Activated naive CD4-positive, alpha-beta T cell treated with anti-CD3 and anti-CD28 coated beads for 36 hours (primary cell): Measurements from ENCODE around the gene RAB3GAP2. TPM values are rescaled to one million over a fixed set of nuclear protein-coding genes. Genes with fewer than 3 reads are reported as not detected.

Experiments
- CTCF ChIA-PET: fragments of 350-600 bp; sonication (Branson Sonifier 250); formaldehyde crosslinking; loops from one replicate; lab custom pipeline; 2021; ENCODE audit warnings: antibody characterized with exemption; lab: Charles Lee
- DNase-seq: peaks from one replicate; pipeline ENCODE4 v3.0.0-alpha.2; 2020
- H3K27ac Mint-ChIP-seq: one replicate; pipeline ENCODE4 v1.8.0; 2021; ENCODE audit warnings: mild to moderate bottlenecking, mixed read lengths
- H3K27me3 Mint-ChIP-seq: one replicate; pipeline ENCODE4 v1.8.0; 2021; ENCODE audit warnings: low read depth, mixed read lengths
- H3K36me3 Mint-ChIP-seq: one replicate; pipeline ENCODE4 v1.8.0; 2021; ENCODE audit warnings: low read depth, mixed read lengths
- H3K4me1 Mint-ChIP-seq: one replicate; pipeline ENCODE4 v1.8.0; 2021; ENCODE audit warnings: low read depth, mixed read lengths
- H3K4me3 Mint-ChIP-seq: one replicate; pipeline ENCODE4 v1.8.0; 2021; ENCODE audit warnings: mild to moderate bottlenecking, moderate library complexity, mixed read lengths
- H3K9me3 Mint-ChIP-seq: one replicate; pipeline ENCODE4 v1.8.0; 2021; ENCODE audit warnings: mixed read lengths
- intact Hi-C: fragments of 100-400 bp; cut with micrococcal nuclease; formaldehyde crosslinking; loops from one replicate; pipeline ENCODE4 v1.15.1; 2023
- total RNA-seq, 2 experiments: library from RNA; stranded (reverse); gene quantifications; one replicate each; pipeline ENCODE4 v1.2.3, GENCODE V29; 2021

Gene RAB3GAP2
- total RNA-seq, 2 experiments from 2014 or later, result 37.3 to 39.6 TPM

- DNase-seq, result no peak
- CTCF ChIA-PET, result interaction anchor here (1.3 kb wide), 1 partner anchor 34 kb away, joined by 3 read pairs; no protein-coding TSS in a partner anchor
- H3K4me3 Mint-ChIP-seq, result no peak overlapping the region
- H3K9me3 Mint-ChIP-seq, result no peaks in the 10 kb centered on the region
- H3K36me3 Mint-ChIP-seq, result peaks cover 35% of the 10 kb centered on the region
- no peak overlapping the region for H3K27ac Mint-ChIP-seq
- peaks cover 2% of the 10 kb centered on the region for H3K4me1 Mint-ChIP-seq
- H3K27me3 Mint-ChIP-seq, result no peaks in the 10 kb centered on the region
- intact Hi-C loops, result no loop called here
Observed at GRCh38 chr1:220156620-220157146, 115.6 kb downstream of the RAB3GAP2 start.

GRCh38 chr1:220153147-220153546 lies 119.1 kb downstream of the RAB3GAP2 start:
- intact Hi-C loops, result no loop called here
- Mint-ChIP-seq H3K4me1 (peaks cover 2% of the 10 kb centered on the region), H3K27me3 (no peaks in the 10 kb centered on the region), H3K27ac (no peak overlapping the region), H3K9me3 (no peaks in the 10 kb centered on the region), H3K36me3 (peaks cover 30% of the 10 kb centered on the region), H3K4me3 (no peak overlapping the region)
- CTCF ChIA-PET, result interaction anchor here (0.5 to 1.0 kb wide), 3 partner anchors 38 to 621 kb away, joined by 3 to 5 read pairs (median 3); no protein-coding TSS in a partner anchor
- DNase-seq, result no peak

GRCh38 chr1:220151454-220151853 lies 120.8 kb downstream of the RAB3GAP2 start:
- intact Hi-C loops, result no loop called here
- DNase-seq, result no peak
- CTCF ChIA-PET, result interaction anchor here (1.3 kb wide), 1 partner anchor 36 kb away, joined by 3 read pairs; no protein-coding TSS in a partner anchor

DNA sequence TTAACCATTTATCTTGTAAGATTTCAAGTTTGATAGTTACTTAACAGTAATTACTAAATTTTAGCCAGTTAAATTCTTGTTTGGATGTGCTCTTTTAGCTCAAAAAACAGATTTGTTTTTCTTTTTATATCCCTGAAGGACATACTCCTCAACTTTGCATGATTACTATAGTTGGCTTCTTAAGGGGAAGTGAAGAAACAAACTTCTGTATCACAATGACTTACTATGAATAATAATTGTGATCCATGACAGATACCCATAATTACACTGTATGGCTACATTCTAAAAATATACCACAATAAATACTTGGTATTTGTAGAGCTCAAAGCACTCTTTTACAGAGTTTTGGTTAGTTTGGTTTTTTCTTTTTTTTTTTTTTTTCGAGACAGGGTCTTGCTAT lies 122.5 kb downstream of the RAB3GAP2 start:
- CTCF ChIA-PET, result no interaction called here
- H3K4me3 Mint-ChIP-seq, result no peak overlapping the region
- H3K27ac Mint-ChIP-seq, result no peak overlapping the region
- intact Hi-C loops, result no loop called here
- H3K9me3 Mint-ChIP-seq, result no peaks in the 10 kb centered on the region
- peaks cover 16% of the 10 kb centered on the region for H3K36me3 Mint-ChIP-seq
- no peak for DNase-seq
- H3K27me3 Mint-ChIP-seq, result no peaks in the 10 kb centered on the region
- peaks cover 7% of the 10 kb centered on the region for H3K4me1 Mint-ChIP-seq

More at GRCh38 chr1:220151454-220151853, 120.8 kb downstream of the RAB3GAP2 start:
- no peaks in the 10 kb centered on the region for H3K9me3 Mint-ChIP-seq
- peaks cover 20% of the 10 kb centered on the region for H3K36me3 Mint-ChIP-seq
- no peaks in the 10 kb centered on the region for H3K4me1 Mint-ChIP-seq
- H3K27me3 Mint-ChIP-seq, result no peaks in the 10 kb centered on the region
- H3K27ac Mint-ChIP-seq, result no peak overlapping the region
- no peak overlapping the region for H3K4me3 Mint-ChIP-seq

- H3K27ac Mint-ChIP-seq, result no peak overlapping the region
- H3K4me1 Mint-ChIP-seq, result peaks cover 7% of the 10 kb centered on the region
- intact Hi-C loops, result no loop called here
- CTCF ChIA-PET, result interaction anchor here (1.0 kb wide), 1 partner anchor 10 kb away, joined by 4 read pairs; no protein-coding TSS in a partner anchor
- peaks cover 31% of the 10 kb centered on the region for H3K36me3 Mint-ChIP-seq
- H3K27me3 Mint-ChIP-seq, result no peaks in the 10 kb centered on the region
- DNase-seq, result no peak
- H3K9me3 Mint-ChIP-seq, result no peaks in the 10 kb centered on the region
- no peak overlapping the region for H3K4me3 Mint-ChIP-seq
Observed at GRCh38 chr1:220144051-220144450, 128.2 kb downstream of the RAB3GAP2 start.

DNA sequence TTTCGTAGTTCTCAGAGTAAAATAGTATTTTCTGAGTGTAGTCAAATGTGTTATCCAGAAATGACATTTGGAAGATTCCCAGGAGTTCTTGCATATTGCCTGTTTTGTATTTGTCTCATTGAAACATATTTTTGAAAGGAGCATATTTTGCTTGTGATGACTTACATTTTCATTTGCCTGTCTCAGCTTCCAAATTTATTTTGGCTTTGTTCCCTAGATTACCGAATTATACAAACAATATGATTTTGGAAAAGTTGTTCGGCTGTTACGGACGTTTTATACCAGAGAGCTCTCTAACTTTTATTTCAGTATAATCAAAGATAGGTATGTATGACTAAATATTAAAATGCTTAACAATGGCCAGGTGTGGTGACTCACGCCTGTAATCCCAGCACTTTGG lies 132.3 kb downstream of the RAB3GAP2 start:
- H3K9me3 Mint-ChIP-seq, result no peaks in the 10 kb centered on the region
- H3K27ac Mint-ChIP-seq, result no peak overlapping the region
- H3K27me3 Mint-ChIP-seq, result no peaks in the 10 kb centered on the region
- CTCF ChIA-PET, result no interaction called here
- no peak for DNase-seq
- peaks cover 12% of the 10 kb centered on the region for H3K4me1 Mint-ChIP-seq
- intact Hi-C loops, result no loop called here
- no peak overlapping the region for H3K4me3 Mint-ChIP-seq
- H3K36me3 Mint-ChIP-seq, result peaks cover 36% of the 10 kb centered on the region

DNA sequence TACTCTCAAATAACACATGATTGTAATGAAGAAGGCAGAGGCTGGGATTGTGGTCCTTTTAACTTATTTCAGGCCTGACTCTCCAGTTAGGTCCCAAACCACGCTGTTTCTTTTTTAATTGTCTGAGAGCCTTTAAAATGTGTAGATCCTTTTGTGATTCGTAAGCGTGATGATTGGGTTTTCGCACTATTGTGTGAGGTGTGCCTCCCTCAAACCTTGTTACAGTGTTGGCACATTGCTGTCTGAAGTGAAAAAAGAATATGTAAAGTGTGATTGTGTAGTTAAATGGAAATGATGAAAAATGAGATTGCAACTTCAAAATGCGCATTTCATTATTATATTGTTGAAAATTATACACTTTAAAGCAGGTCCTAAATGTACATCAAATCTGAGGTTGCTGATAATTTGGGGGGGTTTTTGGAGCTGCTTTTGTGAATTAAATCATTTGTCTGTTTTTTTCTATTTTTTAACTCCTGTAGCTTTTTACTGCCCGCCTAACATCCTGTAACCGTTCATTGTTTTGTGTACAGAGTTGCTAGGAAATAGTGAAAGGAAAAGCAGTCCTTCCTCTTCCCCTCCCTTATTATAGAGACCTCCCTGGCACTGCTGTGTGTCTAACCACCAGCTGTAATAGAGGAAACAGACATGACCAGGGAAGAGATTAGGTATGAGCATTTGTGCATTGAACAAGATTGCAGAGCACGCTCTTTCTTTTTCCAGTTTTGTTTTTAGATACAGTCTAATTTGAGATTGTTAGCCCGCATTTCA lies 135.1 kb downstream of the RAB3GAP2 start:
- intact Hi-C loops, result no loop called here
- Mint-ChIP-seq H3K4me3 (no peak overlapping the region), H3K27ac (peak overlapping the region; percentile 24), H3K27me3 (no peaks in the 10 kb centered on the region), H3K9me3 (no peaks in the 10 kb centered on the region), H3K36me3 (peaks cover 34% of the 10 kb centered on the region), H3K4me1 (peaks cover 10% of the 10 kb centered on the region)
- CTCF ChIA-PET, result interaction anchor here (1.4 kb wide), 1 partner anchor 24 kb away, joined by 4 read pairs; no protein-coding TSS in a partner anchor
- no peak for DNase-seq

DNA sequence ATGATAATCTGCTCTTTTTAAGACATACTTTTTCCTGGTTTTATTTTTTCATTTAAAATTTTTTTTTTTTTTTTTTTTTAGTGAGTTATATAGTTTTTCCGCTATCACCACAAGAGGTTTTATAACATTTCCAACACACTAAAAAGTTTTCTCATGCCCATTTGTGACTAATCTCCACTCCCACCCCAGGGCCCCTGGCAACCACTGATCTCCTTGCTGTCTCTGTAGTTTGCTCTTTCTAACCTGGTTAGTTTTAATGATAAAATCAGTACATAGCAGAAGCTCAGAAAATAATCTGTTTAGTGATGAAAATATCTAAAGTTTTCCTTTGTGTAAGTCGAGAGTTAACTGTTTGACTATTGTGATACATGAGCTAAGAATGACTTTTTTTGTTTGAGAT lies 136.5 kb downstream of the RAB3GAP2 start:
- no peak overlapping the region for H3K27ac Mint-ChIP-seq
- H3K27me3 Mint-ChIP-seq, result no peaks in the 10 kb centered on the region
- H3K4me3 Mint-ChIP-seq, result no peak overlapping the region
- no peak for DNase-seq
- H3K9me3 Mint-ChIP-seq, result no peaks in the 10 kb centered on the region
- peaks cover 10% of the 10 kb centered on the region for H3K4me1 Mint-ChIP-seq
- CTCF ChIA-PET, result interaction anchor here (1.4 kb wide), 1 partner anchor 22 kb away, joined by 4 read pairs; no protein-coding TSS in a partner anchor
- peaks cover 34% of the 10 kb centered on the region for H3K36me3 Mint-ChIP-seq
- intact Hi-C loops, result no loop called here

DNA sequence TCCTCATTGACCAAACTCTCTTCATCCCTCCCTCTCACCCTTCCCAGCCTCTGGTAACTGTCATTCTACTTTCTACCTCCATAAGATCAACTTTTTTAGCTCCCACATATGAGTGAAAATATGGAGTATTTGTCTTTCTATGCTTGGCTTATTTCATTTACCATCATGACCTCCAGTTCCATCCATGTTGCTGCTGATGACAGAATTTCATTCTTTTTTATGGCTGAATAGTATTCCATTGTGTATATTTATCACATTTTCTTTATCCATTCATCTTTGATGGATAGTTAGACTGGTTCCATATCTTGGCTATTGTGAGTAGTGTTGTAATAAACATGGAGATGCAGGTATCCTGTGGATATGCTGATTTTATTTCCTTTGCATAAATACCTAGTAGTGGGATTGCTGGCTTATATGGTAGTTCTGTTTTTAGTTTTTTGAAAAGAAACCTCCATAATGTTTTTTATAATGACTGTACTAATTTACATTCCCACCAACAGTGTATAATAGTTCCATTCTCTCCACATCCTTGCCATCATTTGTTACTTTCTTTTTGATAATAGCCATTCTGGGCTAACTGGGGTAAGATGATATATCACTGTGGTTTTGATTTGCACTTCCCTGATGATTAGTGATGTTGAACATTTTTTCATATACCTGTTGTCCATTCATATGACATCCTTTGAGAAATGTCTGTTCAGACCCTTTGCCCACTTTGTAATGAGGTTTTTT lies 142.6 kb downstream of the RAB3GAP2 start:
- peak overlapping the region; percentile 36 for H3K27ac Mint-ChIP-seq
- CTCF ChIA-PET, result no interaction called here
- peaks cover 4% of the 10 kb centered on the region for H3K9me3 Mint-ChIP-seq
- H3K36me3 Mint-ChIP-seq, result peaks cover 49% of the 10 kb centered on the region
- no peaks in the 10 kb centered on the region for H3K27me3 Mint-ChIP-seq
- H3K4me3 Mint-ChIP-seq, result no peak overlapping the region
- intact Hi-C loops, result no loop called here
- peaks cover 10% of the 10 kb centered on the region for H3K4me1 Mint-ChIP-seq
- DNase-seq, result no peak

GRCh38 chr1:220127076-220127475 lies 145.2 kb downstream of the RAB3GAP2 start:
- Mint-ChIP-seq H3K27ac (peak overlapping the region; percentile 1), H3K27me3 (no peaks in the 10 kb centered on the region), H3K4me3 (no peak overlapping the region), H3K9me3 (peaks cover 4% of the 10 kb centered on the region), H3K36me3 (peaks cover 36% of the 10 kb centered on the region), H3K4me1 (peaks cover 14% of the 10 kb centered on the region)
- CTCF ChIA-PET, result no interaction called here
- intact Hi-C loops, result no loop called here
- no peak for DNase-seq

- H3K36me3 Mint-ChIP-seq, result peaks cover 26% of the 10 kb centered on the region
- CTCF ChIA-PET, result interaction anchor here (1.1 kb wide), 1 partner anchor 12 kb away, joined by 3 read pairs; no protein-coding TSS in a partner anchor
- intact Hi-C loops, result no loop called here
- no peak for DNase-seq
- peaks cover 3% of the 10 kb centered on the region for H3K9me3 Mint-ChIP-seq
- no peaks in the 10 kb centered on the region for H3K27me3 Mint-ChIP-seq
- H3K27ac Mint-ChIP-seq, result peak overlapping the region; percentile 28
- H3K4me1 Mint-ChIP-seq, result peaks cover 9% of the 10 kb centered on the region
- no peak overlapping the region for H3K4me3 Mint-ChIP-seq
Observed at GRCh38 chr1:220124542-220124941, 147.7 kb downstream of the RAB3GAP2 start.

GRCh38 chr1:220123889-220124288 lies 148.4 kb downstream of the RAB3GAP2 start:
- H3K4me1 Mint-ChIP-seq, result peaks cover 11% of the 10 kb centered on the region
- H3K27ac Mint-ChIP-seq, result no peak overlapping the region
- peaks cover 22% of the 10 kb centered on the region for H3K36me3 Mint-ChIP-seq
- no peaks in the 10 kb centered on the region for H3K27me3 Mint-ChIP-seq
- no peak overlapping the region for H3K4me3 Mint-ChIP-seq
- peak; percentile 17 for DNase-seq
- intact Hi-C loops, result no loop called here
- CTCF ChIA-PET, result interaction anchor here (1.1 kb wide), 1 partner anchor 11 kb away, joined by 3 read pairs; no protein-coding TSS in a partner anchor
- no peaks in the 10 kb centered on the region for H3K9me3 Mint-ChIP-seq
